MM.1S (cell line): ENCODE measurements around the gene TJP2.

ENCODE experiments used
- DNase-seq: peaks from one replicate; pipeline ENCODE4 v3.0.0-alpha.2; 2015
- H2AFZ ChIP-seq: fragments of 300-600 bp; sonication (generic); 2 replicates; pipeline ENCODE4 v1.6.0; 2016; ENCODE audit warnings: antibody characterized with exemption, low read length
- H3F3A ChIP-seq: fragments of 300-600 bp; sonication (generic); 2 replicates; pipeline ENCODE4 v1.6.1; 2016; ENCODE audit warnings: mild to moderate bottlenecking, antibody characterized with exemption, low read length, moderate library complexity, mixed read lengths; ENCODE audit not compliant: insufficient read depth
- H3K27ac ChIP-seq: fragments of 300-600 bp; sonication (generic); 2 replicates; pipeline ENCODE4 v1.5.1; 2016; ENCODE audit warnings: mild to moderate bottlenecking, low read length
- H3K27me3 ChIP-seq: fragments of 300-600 bp; sonication (generic); replicated peaks from 2 replicates; pipeline ENCODE4 v1.6.0; 2016; ENCODE audit warnings: low read length; ENCODE audit not compliant: insufficient read depth
- H3K36me3 ChIP-seq: fragments of 300-600 bp; sonication (generic); replicated peaks from 2 replicates; pipeline ENCODE4 v1.6.1; 2016; ENCODE audit warnings: mild to moderate bottlenecking, low read length, mixed read lengths; ENCODE audit not compliant: insufficient read depth
- H3K4me1 ChIP-seq: fragments of 300-600 bp; sonication (generic); 2 replicates; pipeline ENCODE4 v1.6.1; 2016; ENCODE audit warnings: low read length, mixed read lengths
- H3K4me2 ChIP-seq: fragments of 300-600 bp; sonication (generic); 2 replicates; pipeline ENCODE4 v1.6.0; 2016; ENCODE audit warnings: low read depth, low read length
- H3K4me3 ChIP-seq: fragments of 300-600 bp; sonication (generic); 2 replicates; pipeline ENCODE4 v1.5.1; 2016; ENCODE audit warnings: low read length, mixed read lengths
- H3K79me2 ChIP-seq: fragments of 300-600 bp; sonication (generic); 2 replicates; pipeline ENCODE4 v1.6.1; 2016; ENCODE audit warnings: mixed run types, low read length, mixed read lengths
- H3K9ac ChIP-seq: fragments of 300-600 bp; sonication (generic); 2 replicates; pipeline ENCODE4 v1.6.1; 2016; ENCODE audit warnings: low read length, mixed read lengths
- H3K9me2 ChIP-seq: fragments of 300-600 bp; sonication (generic); replicated peaks from 2 replicates; pipeline ENCODE4 v1.6.1; 2016; ENCODE audit warnings: mild to moderate bottlenecking, low read length, mixed read lengths; ENCODE audit not compliant: insufficient read depth
- H3K9me3 ChIP-seq: fragments of 300-600 bp; sonication (generic); replicated peaks from 2 replicates; pipeline ENCODE4 v1.6.1; 2016; ENCODE audit warnings: mild to moderate bottlenecking, low read length, mixed read lengths; ENCODE audit not compliant: insufficient read depth
- H4K20me1 ChIP-seq: fragments of 300-600 bp; sonication (generic); 2 replicates; pipeline ENCODE4 v1.6.1; 2016; ENCODE audit warnings: mild to moderate bottlenecking, low read length, moderate library complexity, mixed read lengths; ENCODE audit not compliant: insufficient read depth
- EZH2 ChIP-seq: fragments of 300-600 bp; sonication (generic); optimal IDR thresholded peaks from 2 replicates; pipeline ENCODE3; 2017; ENCODE audit warnings: low read depth, mild to moderate bottlenecking, antibody characterized with exemption, low read length, mixed read lengths
- EZH2phosphoT487 ChIP-seq: fragments of 300-600 bp; sonication (generic); IDR thresholded peaks from 2 replicates; pipeline ENCODE4 v1.6.1; 2018; ENCODE audit warnings: antibody characterized with exemption, low read length
- TF ChIP-seq, protein P1 (sequence below): fragments of 300-600 bp; sonication (generic); IDR thresholded peaks from 2 replicates; pipeline ENCODE4 v1.5.1; 2016; ENCODE audit warnings: antibody characterized with exemption, low read length, mixed read lengths

The TJP2 gene

GRCh38 chr9:69255591-69255990 lies 81.5 kb downstream of the TJP2 start:
- Histone ChIP-seq H3K9me2 (no peaks in the 10 kb centered on the region), H3K36me3 (no peaks in the 10 kb centered on the region), H4K20me1 (no peaks in the 10 kb centered on the region), H3K9ac (no peak overlapping the region), H3K27me3 (no peaks in the 10 kb centered on the region), H3K4me3 (no peak overlapping the region), H3K4me2 (no peak overlapping the region), H2AFZ (no peak overlapping the region), H3F3A (no peaks in the 10 kb centered on the region), H3K4me1 (no peaks in the 10 kb centered on the region), H3K9me3 (no peaks in the 10 kb centered on the region), H3K79me2 (no peaks in the 10 kb centered on the region), H3K27ac (no peak overlapping the region)
- no peak for DNase-seq
- TF ChIP-seq, protein P1, sequence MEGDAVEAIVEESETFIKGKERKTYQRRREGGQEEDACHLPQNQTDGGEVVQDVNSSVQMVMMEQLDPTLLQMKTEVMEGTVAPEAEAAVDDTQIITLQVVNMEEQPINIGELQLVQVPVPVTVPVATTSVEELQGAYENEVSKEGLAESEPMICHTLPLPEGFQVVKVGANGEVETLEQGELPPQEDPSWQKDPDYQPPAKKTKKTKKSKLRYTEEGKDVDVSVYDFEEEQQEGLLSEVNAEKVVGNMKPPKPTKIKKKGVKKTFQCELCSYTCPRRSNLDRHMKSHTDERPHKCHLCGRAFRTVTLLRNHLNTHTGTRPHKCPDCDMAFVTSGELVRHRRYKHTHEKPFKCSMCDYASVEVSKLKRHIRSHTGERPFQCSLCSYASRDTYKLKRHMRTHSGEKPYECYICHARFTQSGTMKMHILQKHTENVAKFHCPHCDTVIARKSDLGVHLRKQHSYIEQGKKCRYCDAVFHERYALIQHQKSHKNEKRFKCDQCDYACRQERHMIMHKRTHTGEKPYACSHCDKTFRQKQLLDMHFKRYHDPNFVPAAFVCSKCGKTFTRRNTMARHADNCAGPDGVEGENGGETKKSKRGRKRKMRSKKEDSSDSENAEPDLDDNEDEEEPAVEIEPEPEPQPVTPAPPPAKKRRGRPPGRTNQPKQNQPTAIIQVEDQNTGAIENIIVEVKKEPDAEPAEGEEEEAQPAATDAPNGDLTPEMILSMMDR: no peak
- TF ChIP-seq EZH2 (no peak), EZH2phosphoT487 (no peak)

- no peak for DNase-seq
- TF ChIP-seq EZH2phosphoT487: no peak
- TF ChIP-seq, protein P1: no peak
- TF ChIP-seq EZH2: no peak
These were observed 84.5 kb downstream of the TJP2 start for GRCh38 chr9:69258551-69258950.

GRCh38 chr9:69260161-69260560 lies 86.1 kb downstream of the TJP2 start:
- H3K27me3 ChIP-seq: no peaks in the 10 kb centered on the region
- H3K4me3 ChIP-seq: no peak overlapping the region
- no peaks in the 10 kb centered on the region for H3K79me2 ChIP-seq
- no peaks in the 10 kb centered on the region for H3K4me1 ChIP-seq
- no peak overlapping the region for H3K27ac ChIP-seq
- H3K4me2 ChIP-seq: no peak overlapping the region
- no peaks in the 10 kb centered on the region for H3F3A ChIP-seq
- H3K9me2 ChIP-seq: no peaks in the 10 kb centered on the region
- DNase-seq: no peak
- no peak overlapping the region for H2AFZ ChIP-seq
- H3K9me3 ChIP-seq: no peaks in the 10 kb centered on the region
- H4K20me1 ChIP-seq: no peaks in the 10 kb centered on the region
- H3K9ac ChIP-seq: no peak overlapping the region
- no peak for TF ChIP-seq EZH2
- TF ChIP-seq, protein P1: no peak
- TF ChIP-seq EZH2phosphoT487: no peak
- no peaks in the 10 kb centered on the region for H3K36me3 ChIP-seq

More at GRCh38 chr9:69258551-69258950, 84.5 kb downstream of the TJP2 start:
- Histone ChIP-seq H3K4me1 (no peaks in the 10 kb centered on the region), H3K27me3 (no peaks in the 10 kb centered on the region), H3K79me2 (no peaks in the 10 kb centered on the region), H3K9ac (no peak overlapping the region), H4K20me1 (no peaks in the 10 kb centered on the region), H3K4me2 (no peak overlapping the region), H3K9me2 (no peaks in the 10 kb centered on the region), H3K4me3 (no peak overlapping the region), H3K9me3 (no peaks in the 10 kb centered on the region), H3K36me3 (no peaks in the 10 kb centered on the region), H3K27ac (no peak overlapping the region), H3F3A (no peaks in the 10 kb centered on the region), H2AFZ (no peak overlapping the region)

DNA sequence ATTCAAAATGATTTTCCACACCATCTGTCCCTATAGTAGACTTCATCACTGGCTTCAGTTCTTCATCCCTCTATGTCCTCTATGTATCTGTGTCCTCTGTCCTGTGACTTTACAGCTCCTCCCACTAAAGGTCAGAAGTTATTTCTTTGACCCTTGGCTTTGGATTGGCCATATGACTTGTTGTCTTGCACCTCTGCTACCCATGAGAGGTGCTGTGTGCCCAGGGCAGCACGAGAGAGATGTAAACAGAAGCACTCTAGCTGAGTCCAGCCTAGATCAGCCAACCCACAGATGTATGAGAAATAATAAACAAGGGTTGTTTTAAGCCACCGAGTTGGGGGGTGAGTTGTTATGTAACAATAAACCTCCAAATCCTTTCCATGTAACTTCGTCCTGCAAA lies 87.6 kb downstream of the TJP2 start:
- no peak for DNase-seq
- Histone ChIP-seq H3K79me2 (no peaks in the 10 kb centered on the region), H2AFZ (no peak overlapping the region), H3F3A (no peaks in the 10 kb centered on the region), H3K9ac (no peak overlapping the region), H3K4me1 (no peaks in the 10 kb centered on the region), H3K36me3 (no peaks in the 10 kb centered on the region), H3K4me3 (no peak overlapping the region), H3K27ac (no peak overlapping the region), H4K20me1 (no peaks in the 10 kb centered on the region), H3K4me2 (no peak overlapping the region), H3K27me3 (no peaks in the 10 kb centered on the region), H3K9me3 (no peaks in the 10 kb centered on the region), H3K9me2 (no peaks in the 10 kb centered on the region)
- TF ChIP-seq EZH2phosphoT487: no peak
